Central memory CD8-positive, alpha-beta T cell (primary cell): ENCODE results near the gene SH3BP5.

Experiments used
- ATAC-seq: fragments of 150-1000 bp; cut with Tn5 transposase; replicated peaks from 2 replicates; pipeline ENCODE4 v1.10.0; 2022; ENCODE audit warnings: mild to moderate bottlenecking, moderate FRiP score, moderate number of reproducible peaks; ENCODE audit not compliant: poor library complexity, severe bottlenecking; ENCODE audit errors: extremely low read depth
- DNase-seq, 2 donors: peaks; one replicate each; pipeline ENCODE4 v3.0.0; 2021; ENCODE audit warnings: low spot score in 2 of 2
- H3K27ac Mint-ChIP-seq: one replicate; pipeline ENCODE4 v1.8.0; 2022; ENCODE audit warnings: low read depth, mild to moderate bottlenecking, moderate library complexity, mixed read lengths
- H3K27me3 Mint-ChIP-seq: one replicate; pipeline ENCODE4 v1.8.0; 2022; ENCODE audit warnings: mixed read lengths
- H3K36me3 Mint-ChIP-seq: one replicate; pipeline ENCODE4 v1.8.0; 2022; ENCODE audit warnings: mild to moderate bottlenecking, moderate library complexity, mixed read lengths; ENCODE audit not compliant: insufficient read depth
- H3K4me1 Mint-ChIP-seq: one replicate; pipeline ENCODE4 v1.8.0; 2022; ENCODE audit warnings: mixed read lengths
- H3K4me3 Mint-ChIP-seq: one replicate; pipeline ENCODE4 v1.8.0; 2022; ENCODE audit warnings: mild to moderate bottlenecking, moderate library complexity, mixed read lengths
- H3K9me3 Mint-ChIP-seq: one replicate; pipeline ENCODE4 v1.8.0; 2022; ENCODE audit warnings: mixed read lengths

Gene SH3BP5

DNA sequence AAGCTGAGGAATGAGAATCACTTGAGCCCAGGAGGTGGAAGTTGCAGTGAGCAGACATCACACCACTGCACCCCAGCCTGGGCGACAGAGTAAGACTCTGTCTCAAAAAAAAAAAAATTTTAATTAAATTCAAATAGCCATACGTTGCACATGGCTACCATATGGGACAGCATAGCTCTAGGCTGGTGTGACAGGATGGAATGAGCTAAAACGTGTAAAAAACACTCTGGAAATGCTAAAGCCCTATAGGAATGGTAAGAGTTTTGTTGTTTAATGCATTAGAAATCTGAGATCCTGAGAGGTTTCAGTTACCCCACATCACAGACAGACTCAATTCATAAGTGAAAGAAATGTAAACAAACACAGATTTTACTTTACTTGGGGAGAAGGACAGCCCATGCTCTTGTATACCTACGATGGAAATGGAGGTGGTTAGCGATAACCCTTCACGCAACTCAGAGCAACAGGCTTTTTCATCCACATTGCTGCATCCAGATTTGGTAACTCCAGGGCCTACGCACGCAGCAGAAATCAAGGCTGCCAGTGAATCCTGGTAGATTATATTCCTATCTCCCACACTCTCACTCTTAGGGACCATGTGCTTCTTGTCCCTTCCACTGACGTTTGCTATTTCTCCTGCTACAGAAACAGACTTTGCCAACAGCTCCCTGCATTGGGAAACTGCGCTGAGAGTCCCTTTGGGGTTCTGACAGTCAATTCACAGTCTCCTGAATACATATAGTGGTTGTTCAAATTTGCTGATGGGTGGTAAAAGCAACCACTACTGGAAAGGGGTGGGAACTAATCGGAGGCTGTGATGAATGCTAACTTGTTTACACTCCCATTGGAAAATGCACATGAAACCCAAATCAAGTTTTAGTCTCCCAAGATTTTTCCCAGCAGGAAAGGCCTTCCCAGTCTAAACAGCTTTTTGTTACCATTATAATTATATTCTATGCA, 3.1 kb downstream of the SH3BP5 start:
- Mint-ChIP-seq H3K36me3 (peaks cover 30% of the 10 kb centered on the region), H3K4me3 (peak overlapping the region; percentile 34), H3K27ac (no peak overlapping the region), H3K27me3 (no peaks in the 10 kb centered on the region), H3K4me1 (peaks cover 67% of the 10 kb centered on the region), H3K9me3 (no peaks in the 10 kb centered on the region)
- ATAC-seq (no peak), DNase-seq (no peak)

DNA sequence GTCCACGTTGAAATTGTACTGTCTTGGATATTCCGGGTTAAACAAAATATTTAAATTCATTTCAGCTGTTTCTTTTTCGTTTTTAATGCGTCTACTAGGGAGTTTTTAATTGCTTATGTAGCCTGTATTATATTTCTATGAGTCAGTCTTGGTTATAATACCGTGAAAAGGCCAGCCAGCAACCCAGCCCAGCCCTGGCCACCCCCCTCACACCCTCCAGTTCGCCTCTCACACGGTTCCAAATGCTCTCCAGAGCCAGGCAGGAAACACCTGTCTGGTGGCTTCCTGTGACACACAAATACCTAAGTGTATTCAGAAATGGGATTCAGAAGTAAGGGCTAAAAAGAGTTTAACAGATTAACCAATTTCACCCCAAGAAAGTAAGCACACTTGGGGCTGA, 4.4 kb downstream of the SH3BP5 start:
- DNase-seq (no peak), ATAC-seq (no peak)
- peaks cover 77% of the 10 kb centered on the region for H3K4me1 Mint-ChIP-seq
- H3K27ac Mint-ChIP-seq: peak overlapping the region; percentile 75
- no peaks in the 10 kb centered on the region for H3K9me3 Mint-ChIP-seq
- H3K27me3 Mint-ChIP-seq: no peaks in the 10 kb centered on the region
- no peak overlapping the region for H3K4me3 Mint-ChIP-seq
- peaks cover 30% of the 10 kb centered on the region for H3K36me3 Mint-ChIP-seq

DNA sequence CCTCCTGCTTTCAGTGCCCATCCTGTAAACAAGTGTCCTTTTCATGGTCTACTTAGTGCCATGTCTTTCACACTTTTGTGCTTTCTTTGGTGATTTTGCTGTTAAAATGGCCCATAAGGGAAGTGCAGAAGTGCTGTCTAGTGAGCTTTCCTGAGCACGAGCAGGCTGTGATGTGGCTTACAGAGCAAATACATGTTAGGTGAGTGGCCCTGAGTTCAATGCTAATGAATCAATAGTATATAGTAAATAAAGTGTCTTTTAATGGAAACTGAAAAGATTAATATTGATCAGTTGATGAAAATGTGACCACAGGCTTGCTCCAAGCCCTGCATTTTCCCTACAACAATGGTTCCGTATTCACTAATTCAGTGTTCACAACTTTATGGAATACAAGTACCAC, 5.7 kb downstream of the SH3BP5 start:
- DNase-seq (no peak), ATAC-seq (no peak)
- Mint-ChIP-seq H3K4me1 (peaks cover 69% of the 10 kb centered on the region), H3K27me3 (no peaks in the 10 kb centered on the region), H3K27ac (no peak overlapping the region), H3K9me3 (no peaks in the 10 kb centered on the region), H3K4me3 (no peak overlapping the region), H3K36me3 (peaks cover 27% of the 10 kb centered on the region)

DNA sequence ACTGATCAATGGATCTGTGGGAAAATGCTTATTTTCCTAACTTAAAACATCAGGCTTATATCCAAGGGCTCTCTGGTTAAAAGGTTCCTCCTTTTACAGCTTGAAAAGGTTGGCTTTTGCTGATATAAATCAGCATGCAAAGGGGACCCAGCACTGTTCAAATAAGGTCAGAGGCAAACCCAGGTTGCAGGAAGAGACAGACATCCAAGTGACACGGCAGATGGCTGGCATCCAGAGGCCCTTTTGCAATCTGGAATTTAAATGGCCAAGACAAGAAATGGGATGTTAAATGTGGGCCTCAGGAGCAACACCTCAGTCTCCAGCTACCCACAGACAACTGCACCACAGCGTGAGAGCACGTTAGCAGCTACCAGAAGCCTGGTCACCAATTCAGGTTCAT, 6.3 kb downstream of the SH3BP5 start:
- H3K4me1 Mint-ChIP-seq: peaks cover 67% of the 10 kb centered on the region
- H3K4me3 Mint-ChIP-seq: no peak overlapping the region
- H3K27me3 Mint-ChIP-seq: no peaks in the 10 kb centered on the region
- DNase-seq (no peak), ATAC-seq (no peak)
- H3K9me3 Mint-ChIP-seq: no peaks in the 10 kb centered on the region
- H3K36me3 Mint-ChIP-seq: peaks cover 27% of the 10 kb centered on the region
- H3K27ac Mint-ChIP-seq: no peak overlapping the region

GRCh38 chr3:15325228-15325627, 7.2 kb downstream of the SH3BP5 start:
- peaks cover 69% of the 10 kb centered on the region for H3K4me1 Mint-ChIP-seq
- H3K4me3 Mint-ChIP-seq: no peak overlapping the region
- no peak for DNase-seq
- no peaks in the 10 kb centered on the region for H3K9me3 Mint-ChIP-seq
- no peaks in the 10 kb centered on the region for H3K27me3 Mint-ChIP-seq
- peaks cover 29% of the 10 kb centered on the region for H3K36me3 Mint-ChIP-seq
- no peak for ATAC-seq
- H3K27ac Mint-ChIP-seq: no peak overlapping the region

DNA sequence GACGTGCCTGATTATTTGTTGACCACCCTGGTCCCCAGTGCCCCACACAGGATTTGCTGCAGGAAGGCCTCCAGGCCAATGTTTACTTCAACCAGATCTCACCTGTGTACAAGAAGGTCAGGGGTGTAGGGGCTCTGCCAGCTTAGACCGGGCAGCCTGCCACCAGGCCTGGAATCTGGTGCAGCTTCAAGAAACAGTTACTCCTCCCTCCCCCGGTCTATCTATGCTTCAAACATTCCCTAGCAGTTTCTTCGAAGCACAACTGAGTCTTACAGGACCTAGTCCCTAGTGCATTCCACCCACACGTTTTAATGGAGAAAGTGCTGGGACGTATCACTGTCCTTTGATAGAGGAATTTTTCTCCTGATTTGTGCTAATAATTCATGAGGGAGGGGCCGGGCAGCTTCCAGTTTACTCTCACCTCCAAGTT, 8.0 kb downstream of the SH3BP5 start:
- Mint-ChIP-seq H3K4me3 (no peak overlapping the region), H3K27ac (no peak overlapping the region), H3K36me3 (peaks cover 27% of the 10 kb centered on the region), H3K4me1 (peaks cover 72% of the 10 kb centered on the region), H3K27me3 (no peaks in the 10 kb centered on the region), H3K9me3 (no peaks in the 10 kb centered on the region)
- ATAC-seq: no peak
- no peak for DNase-seq

GRCh38 chr3:15323063-15323462, 9.3 kb downstream of the SH3BP5 start:
- peaks cover 64% of the 10 kb centered on the region for H3K4me1 Mint-ChIP-seq
- ATAC-seq (no peak), DNase-seq (no peak)
- H3K27me3 Mint-ChIP-seq: no peaks in the 10 kb centered on the region
- H3K4me3 Mint-ChIP-seq: no peak overlapping the region
- H3K27ac Mint-ChIP-seq: no peak overlapping the region
- peaks cover 25% of the 10 kb centered on the region for H3K36me3 Mint-ChIP-seq
- no peaks in the 10 kb centered on the region for H3K9me3 Mint-ChIP-seq

- no peak for DNase-seq
- H3K4me1 Mint-ChIP-seq: peaks cover 60% of the 10 kb centered on the region
- no peak overlapping the region for H3K4me3 Mint-ChIP-seq
- H3K27ac Mint-ChIP-seq: no peak overlapping the region
- peaks cover 19% of the 10 kb centered on the region for H3K36me3 Mint-ChIP-seq
- ATAC-seq: no peak
- no peaks in the 10 kb centered on the region for H3K9me3 Mint-ChIP-seq
- H3K27me3 Mint-ChIP-seq: no peaks in the 10 kb centered on the region
These were observed 11.0 kb downstream of the SH3BP5 start for GRCh38 chr3:15321349-15321748.

- H3K9me3 Mint-ChIP-seq: no peaks in the 10 kb centered on the region
- no peak overlapping the region for H3K27ac Mint-ChIP-seq
- no peak for ATAC-seq
- DNase-seq: no peak
- H3K4me3 Mint-ChIP-seq: peak overlapping the region; percentile 30
- H3K27me3 Mint-ChIP-seq: no peaks in the 10 kb centered on the region
- H3K4me1 Mint-ChIP-seq: peaks cover 52% of the 10 kb centered on the region
- peaks cover 9% of the 10 kb centered on the region for H3K36me3 Mint-ChIP-seq
These were observed 12.8 kb downstream of the SH3BP5 start for GRCh38 chr3:15319575-15319974.

GRCh38 chr3:15319136-15319535, 13.2 kb downstream of the SH3BP5 start:
- H3K36me3 Mint-ChIP-seq: peaks cover 6% of the 10 kb centered on the region
- no peak overlapping the region for H3K4me3 Mint-ChIP-seq
- H3K27me3 Mint-ChIP-seq: no peaks in the 10 kb centered on the region
- DNase-seq (no peak), ATAC-seq (no peak)
- H3K27ac Mint-ChIP-seq: no peak overlapping the region
- peaks cover 54% of the 10 kb centered on the region for H3K4me1 Mint-ChIP-seq
- H3K9me3 Mint-ChIP-seq: no peaks in the 10 kb centered on the region

GRCh38 chr3:15318661-15319060, 13.7 kb downstream of the SH3BP5 start:
- Mint-ChIP-seq H3K36me3 (peaks cover 6% of the 10 kb centered on the region), H3K27me3 (no peaks in the 10 kb centered on the region), H3K27ac (no peak overlapping the region), H3K4me3 (no peak overlapping the region), H3K9me3 (no peaks in the 10 kb centered on the region), H3K4me1 (peaks cover 51% of the 10 kb centered on the region)
- DNase-seq: no peak
- ATAC-seq: no peak

DNA sequence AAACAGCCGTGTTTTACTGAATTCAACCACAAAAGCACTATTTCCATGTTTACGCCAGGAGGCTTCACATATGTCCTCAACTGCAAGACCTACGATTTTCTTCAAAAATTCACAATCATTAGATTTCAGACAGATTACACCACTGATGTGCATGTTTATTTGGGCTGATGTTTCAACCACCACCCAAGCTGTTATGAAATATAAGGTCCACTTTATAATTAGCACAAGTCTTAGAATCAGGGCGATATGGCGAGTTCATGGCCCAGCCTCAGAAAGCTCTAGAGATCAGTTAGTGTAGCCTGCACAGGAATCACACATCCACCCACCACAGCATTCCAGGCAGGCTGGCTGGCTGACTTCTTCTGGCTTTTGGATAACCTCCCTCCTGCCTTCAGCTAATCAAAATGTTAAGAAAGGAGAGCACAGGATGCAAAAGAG, 15.4 kb downstream of the SH3BP5 start:
- no peaks in the 10 kb centered on the region for H3K9me3 Mint-ChIP-seq
- DNase-seq: no peak
- H3K27ac Mint-ChIP-seq: peak overlapping the region; percentile 8
- H3K36me3 Mint-ChIP-seq: peaks cover 9% of the 10 kb centered on the region
- no peak overlapping the region for H3K4me3 Mint-ChIP-seq
- no peak for ATAC-seq
- H3K4me1 Mint-ChIP-seq: peaks cover 53% of the 10 kb centered on the region
- H3K27me3 Mint-ChIP-seq: no peaks in the 10 kb centered on the region

DNA sequence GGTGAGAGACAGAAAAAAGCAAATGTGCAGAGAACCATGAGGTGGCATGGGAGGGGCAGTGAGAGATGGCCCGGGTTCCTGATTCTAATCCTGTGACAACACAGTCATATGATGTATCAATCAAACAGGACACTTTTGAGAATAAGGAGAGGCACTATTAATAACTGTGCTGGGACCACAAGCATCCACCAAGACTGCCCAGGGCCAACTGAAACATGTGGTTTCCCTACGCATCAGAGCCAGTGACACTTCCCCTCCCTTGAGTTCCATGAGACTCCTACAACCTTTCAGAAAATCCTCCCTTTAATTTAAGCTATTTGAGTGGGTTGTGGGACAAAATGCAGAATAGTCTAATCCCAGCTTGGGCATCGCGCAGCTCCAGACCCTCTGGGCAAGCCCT, 17.4 kb downstream of the SH3BP5 start:
- peaks cover 52% of the 10 kb centered on the region for H3K4me1 Mint-ChIP-seq
- no peaks in the 10 kb centered on the region for H3K27me3 Mint-ChIP-seq
- ATAC-seq (no peak), DNase-seq (no peak)
- peak overlapping the region; percentile 84 for H3K27ac Mint-ChIP-seq
- peaks cover 6% of the 10 kb centered on the region for H3K36me3 Mint-ChIP-seq
- no peaks in the 10 kb centered on the region for H3K9me3 Mint-ChIP-seq
- no peak overlapping the region for H3K4me3 Mint-ChIP-seq
